ENCODE results near the gene MPEG1.

The MPEG1 gene

GRCh38 chr11:59206635-59207034 lies 6.1 kb downstream of the MPEG1 start:
- Mint-ChIP-seq H3K27ac (no peak overlapping the region), H3K36me3 (ENCODE audit: low read depth) (no peaks in the 10 kb centered on the region), H3K9me3 (no peaks in the 10 kb centered on the region), H3K27me3 (ENCODE audit: low read depth) (peaks cover 17% of the 10 kb centered on the region), H3K4me3 (no peak overlapping the region), H3K4me1 (ENCODE audit: low read depth) (peaks cover 10% of the 10 kb centered on the region)
- DNase-seq (ENCODE audit: low spot score) = no peak

DNA sequence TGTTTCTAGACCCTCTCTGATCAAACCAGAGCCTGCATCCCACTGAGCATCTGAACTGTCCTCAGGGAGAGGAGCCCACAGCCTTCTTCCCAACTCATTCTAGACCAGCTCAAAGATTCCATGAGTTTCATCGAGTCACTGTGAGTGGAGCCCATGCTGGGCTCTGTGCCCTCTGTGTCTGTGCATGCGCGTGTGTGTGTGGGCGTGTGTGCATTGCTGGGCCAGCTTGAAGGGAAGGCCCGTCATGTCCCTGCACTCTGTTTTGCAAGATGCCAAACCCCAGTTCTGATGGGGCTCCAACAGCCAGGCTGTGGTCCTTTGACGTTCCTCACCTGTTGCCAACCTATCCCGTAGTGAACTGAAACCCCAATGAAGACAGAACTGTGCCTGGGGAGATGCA lies 7.1 kb downstream of the MPEG1 start:
- Mint-ChIP-seq H3K27me3 (ENCODE audit: low read depth) (peaks cover 17% of the 10 kb centered on the region), H3K4me1 (ENCODE audit: low read depth) (peaks cover 10% of the 10 kb centered on the region), H3K4me3 (no peak overlapping the region), H3K27ac (no peak overlapping the region), H3K9me3 (no peaks in the 10 kb centered on the region), H3K36me3 (ENCODE audit: low read depth) (no peaks in the 10 kb centered on the region)
- DNase-seq (ENCODE audit: low spot score) = no peak

GRCh38 chr11:59204746-59205145 lies 8.0 kb downstream of the MPEG1 start:
- Mint-ChIP-seq H3K27me3 (ENCODE audit: low read depth) (peaks cover 17% of the 10 kb centered on the region), H3K9me3 (no peaks in the 10 kb centered on the region), H3K4me1 (ENCODE audit: low read depth) (peaks cover 10% of the 10 kb centered on the region), H3K36me3 (ENCODE audit: low read depth) (no peaks in the 10 kb centered on the region), H3K4me3 (no peak overlapping the region), H3K27ac (no peak overlapping the region)
- DNase-seq (ENCODE audit: low spot score) = no peak

DNA sequence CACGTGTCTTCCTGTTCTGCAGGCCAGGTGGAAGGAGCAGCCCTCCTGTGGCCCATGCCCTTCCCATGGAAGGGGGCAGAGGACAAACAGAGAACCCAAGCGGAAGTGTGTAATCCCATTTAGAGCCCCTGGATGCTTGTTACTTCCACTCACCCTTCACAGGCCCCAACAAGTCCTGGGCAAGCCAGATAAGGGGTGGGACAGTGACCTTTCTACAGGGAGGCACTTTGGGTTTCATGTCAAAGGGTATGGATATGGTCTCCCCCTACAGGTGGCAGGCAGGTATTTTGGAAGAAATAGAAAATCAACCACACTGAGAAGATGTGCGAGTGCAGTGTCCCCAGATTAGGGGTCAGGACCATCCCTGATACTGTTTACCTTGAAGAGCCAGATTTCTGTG lies 11.4 kb downstream of the MPEG1 start:
- no peak overlapping the region for H3K27ac Mint-ChIP-seq
- no peak overlapping the region for H3K4me3 Mint-ChIP-seq
- H3K27me3 Mint-ChIP-seq (ENCODE audit: low read depth) = no peaks in the 10 kb centered on the region
- no peaks in the 10 kb centered on the region for H3K9me3 Mint-ChIP-seq
- no peaks in the 10 kb centered on the region for H3K4me1 Mint-ChIP-seq (ENCODE audit: low read depth)
- DNase-seq (ENCODE audit: low spot score) = no peak
- no peaks in the 10 kb centered on the region for H3K36me3 Mint-ChIP-seq (ENCODE audit: low read depth)

- Mint-ChIP-seq H3K4me1 (ENCODE audit: low read depth) (no peaks in the 10 kb centered on the region), H3K9me3 (no peaks in the 10 kb centered on the region), H3K4me3 (no peak overlapping the region), H3K27ac (no peak overlapping the region), H3K27me3 (ENCODE audit: low read depth) (peaks cover 2% of the 10 kb centered on the region), H3K36me3 (ENCODE audit: low read depth) (no peaks in the 10 kb centered on the region)
- DNase-seq (ENCODE audit: low spot score) = no peak
Measured at GRCh38 chr11:59200423-59200746, 12.3 kb downstream of the MPEG1 start.

GRCh38 chr11:59199546-59200422 lies 12.9 kb downstream of the MPEG1 start:
- no peaks in the 10 kb centered on the region for H3K36me3 Mint-ChIP-seq (ENCODE audit: low read depth)
- H3K4me1 Mint-ChIP-seq (ENCODE audit: low read depth) = no peaks in the 10 kb centered on the region
- H3K4me3 Mint-ChIP-seq = no peak overlapping the region
- H3K27me3 Mint-ChIP-seq (ENCODE audit: low read depth) = peaks cover 2% of the 10 kb centered on the region
- peak; percentile 8 for DNase-seq (ENCODE audit: low spot score)
- no peaks in the 10 kb centered on the region for H3K9me3 Mint-ChIP-seq
- no peak overlapping the region for H3K27ac Mint-ChIP-seq

- no peak overlapping the region for H3K27ac Mint-ChIP-seq
- H3K4me1 Mint-ChIP-seq (ENCODE audit: low read depth) = no peaks in the 10 kb centered on the region
- H3K9me3 Mint-ChIP-seq = no peaks in the 10 kb centered on the region
- no peak for DNase-seq (ENCODE audit: low spot score)
- H3K4me3 Mint-ChIP-seq = no peak overlapping the region
- H3K36me3 Mint-ChIP-seq (ENCODE audit: low read depth) = no peaks in the 10 kb centered on the region
- peaks cover 2% of the 10 kb centered on the region for H3K27me3 Mint-ChIP-seq (ENCODE audit: low read depth)
Measured at GRCh38 chr11:59198726-59199125, 14.0 kb downstream of the MPEG1 start.

GRCh38 chr11:59197991-59198390 lies 14.7 kb downstream of the MPEG1 start:
- Mint-ChIP-seq H3K9me3 (no peaks in the 10 kb centered on the region), H3K4me1 (ENCODE audit: low read depth) (no peaks in the 10 kb centered on the region), H3K36me3 (ENCODE audit: low read depth) (no peaks in the 10 kb centered on the region), H3K27me3 (ENCODE audit: low read depth) (peaks cover 2% of the 10 kb centered on the region), H3K4me3 (no peak overlapping the region), H3K27ac (no peak overlapping the region)
- no peak for DNase-seq (ENCODE audit: low spot score)

DNA sequence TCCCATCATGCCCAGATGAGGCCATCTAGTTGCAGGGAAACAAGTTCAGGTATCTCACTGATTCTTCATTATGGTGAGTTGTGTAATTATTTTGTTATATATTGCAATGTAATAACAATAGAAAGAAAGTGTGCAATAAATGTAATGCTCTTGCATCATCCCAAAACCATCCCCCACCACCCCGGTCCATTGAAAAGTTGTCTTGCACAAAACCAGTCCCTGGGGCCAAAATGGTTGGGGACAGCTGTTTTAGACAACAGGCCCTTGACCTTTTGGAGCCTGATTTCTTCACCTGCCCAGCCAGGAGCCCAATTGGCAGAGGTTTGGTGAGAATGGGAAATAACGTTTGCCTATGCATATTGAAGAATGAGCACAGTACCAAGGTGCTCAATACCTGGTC lies 15.9 kb downstream of the MPEG1 start:
- Mint-ChIP-seq H3K4me1 (ENCODE audit: low read depth) (no peaks in the 10 kb centered on the region), H3K27me3 (ENCODE audit: low read depth) (peaks cover 2% of the 10 kb centered on the region), H3K27ac (no peak overlapping the region), H3K9me3 (no peaks in the 10 kb centered on the region), H3K36me3 (ENCODE audit: low read depth) (no peaks in the 10 kb centered on the region), H3K4me3 (no peak overlapping the region)
- DNase-seq (ENCODE audit: low spot score) = no peak

- DNase-seq (ENCODE audit: low spot score) = no peak
- Mint-ChIP-seq H3K4me1 (ENCODE audit: low read depth) (no peaks in the 10 kb centered on the region), H3K4me3 (no peak overlapping the region), H3K36me3 (ENCODE audit: low read depth) (no peaks in the 10 kb centered on the region), H3K27ac (no peak overlapping the region), H3K9me3 (no peaks in the 10 kb centered on the region), H3K27me3 (ENCODE audit: low read depth) (peaks cover 5% of the 10 kb centered on the region)
Measured at GRCh38 chr11:59195586-59195985, 17.1 kb downstream of the MPEG1 start.

GRCh38 chr11:59193587-59194130 lies 19.1 kb downstream of the MPEG1 start:
- Mint-ChIP-seq H3K36me3 (ENCODE audit: low read depth) (no peaks in the 10 kb centered on the region), H3K4me1 (ENCODE audit: low read depth) (no peaks in the 10 kb centered on the region), H3K27me3 (ENCODE audit: low read depth) (peaks cover 5% of the 10 kb centered on the region), H3K4me3 (no peak overlapping the region), H3K9me3 (no peaks in the 10 kb centered on the region), H3K27ac (no peak overlapping the region)
- DNase-seq (ENCODE audit: low spot score) = no peak

DNA sequence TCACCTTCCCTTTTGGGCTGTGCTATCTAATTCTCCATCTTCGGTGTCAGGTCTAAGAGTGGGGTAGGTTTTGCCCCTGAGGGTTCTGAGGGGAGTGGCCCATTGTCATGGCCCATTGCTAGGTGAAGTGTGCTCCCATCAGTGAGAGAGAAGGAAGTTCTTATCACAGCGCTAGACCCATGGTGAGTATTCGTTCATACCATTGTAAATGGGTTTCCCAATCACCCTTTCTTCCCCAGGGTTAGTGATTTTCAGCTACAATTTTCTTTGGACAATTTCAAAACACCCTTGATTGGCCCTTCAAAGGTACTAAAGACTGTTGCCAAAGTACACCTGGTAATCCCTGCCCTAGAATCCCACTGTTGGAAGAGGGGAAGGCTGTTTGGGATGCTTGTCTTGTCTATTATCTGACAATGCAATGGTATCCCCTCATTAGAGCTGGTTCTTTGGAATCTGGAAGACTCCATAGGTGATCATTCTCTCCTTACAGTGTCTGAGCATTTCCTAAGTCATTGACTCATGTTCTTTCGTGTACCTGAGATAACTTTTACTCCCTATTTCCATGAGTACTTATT lies 20.2 kb downstream of the MPEG1 start:
- DNase-seq (ENCODE audit: low spot score) = no peak
- no peaks in the 10 kb centered on the region for H3K9me3 Mint-ChIP-seq
- H3K27ac Mint-ChIP-seq = no peak overlapping the region
- no peaks in the 10 kb centered on the region for H3K4me1 Mint-ChIP-seq (ENCODE audit: low read depth)
- peaks cover 5% of the 10 kb centered on the region for H3K27me3 Mint-ChIP-seq (ENCODE audit: low read depth)
- H3K4me3 Mint-ChIP-seq = no peak overlapping the region
- no peaks in the 10 kb centered on the region for H3K36me3 Mint-ChIP-seq (ENCODE audit: low read depth)

DNA sequence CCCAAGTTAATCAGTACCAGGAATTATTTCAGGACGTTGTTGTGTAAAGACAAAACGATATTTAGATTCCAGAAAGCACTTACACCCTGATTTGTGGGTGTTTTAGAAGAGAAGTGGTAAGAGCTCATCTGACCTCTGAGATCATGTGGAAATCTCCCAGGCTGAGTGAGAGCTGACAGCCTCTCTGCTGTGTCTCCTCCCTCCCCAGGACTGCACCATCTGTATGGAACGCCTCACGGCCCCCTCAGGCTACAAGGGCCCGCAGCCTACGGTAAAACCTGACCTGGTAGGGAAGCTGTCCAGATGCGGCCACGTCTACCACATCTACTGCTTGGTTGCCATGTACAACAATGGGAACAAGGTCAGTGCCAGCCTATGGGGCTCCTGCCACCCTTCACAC lies 20.8 kb downstream of the MPEG1 start:
- H3K4me3 Mint-ChIP-seq = no peak overlapping the region
- H3K27me3 Mint-ChIP-seq (ENCODE audit: low read depth) = peaks cover 5% of the 10 kb centered on the region
- no peak overlapping the region for H3K27ac Mint-ChIP-seq
- no peak for DNase-seq (ENCODE audit: low spot score)
- no peaks in the 10 kb centered on the region for H3K4me1 Mint-ChIP-seq (ENCODE audit: low read depth)
- no peaks in the 10 kb centered on the region for H3K36me3 Mint-ChIP-seq (ENCODE audit: low read depth)
- H3K9me3 Mint-ChIP-seq = no peaks in the 10 kb centered on the region

DNA sequence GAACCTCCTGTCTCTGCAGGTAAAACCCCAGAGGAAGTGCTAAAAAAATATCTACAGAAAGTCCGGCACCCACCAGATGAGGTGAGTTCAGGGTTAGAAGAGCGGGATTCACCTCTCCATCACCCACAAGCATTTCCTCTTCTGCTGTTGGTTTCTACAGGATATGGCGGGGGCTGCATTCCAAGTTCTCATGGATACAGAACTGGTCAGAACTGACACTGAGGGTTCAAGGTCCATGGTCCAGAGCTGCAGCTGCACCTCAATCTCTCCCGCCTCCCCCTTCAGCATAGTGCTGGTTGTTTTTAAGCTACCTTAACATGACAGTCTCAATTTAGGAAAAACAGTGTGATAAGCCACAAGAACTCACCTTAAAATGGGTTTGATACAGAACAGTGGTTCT lies 21.6 kb downstream of the MPEG1 start:
- no peak for DNase-seq (ENCODE audit: low spot score)
- Mint-ChIP-seq H3K4me3 (no peak overlapping the region), H3K4me1 (ENCODE audit: low read depth) (no peaks in the 10 kb centered on the region), H3K9me3 (no peaks in the 10 kb centered on the region), H3K36me3 (ENCODE audit: low read depth) (no peaks in the 10 kb centered on the region), H3K27me3 (ENCODE audit: low read depth) (peaks cover 5% of the 10 kb centered on the region), H3K27ac (no peak overlapping the region)
